Endothelial cell (in vitro differentiated cells): Measurements from ENCODE around the gene UBE2I. TPM values are rescaled to one million over a fixed set of nuclear protein-coding genes. Genes with fewer than 3 reads are reported as not detected.
A peak's percentile ranks its signal among the peaks of the same experiment; 100 is the strongest.

Experiments
- DNase-seq: peaks from one replicate; pipeline ENCODE4 v3.0.0; 2021; ENCODE audit warnings: low spot score
- H3K27ac Mint-ChIP-seq: one replicate; pipeline ENCODE4 v1.8.0; 2021; ENCODE audit warnings: mixed read lengths, inconsistent platforms; ENCODE audit not compliant: unreplicated experiment
- H3K27me3 Mint-ChIP-seq: one replicate; pipeline ENCODE4 v1.8.0; 2021; ENCODE audit warnings: mild to moderate bottlenecking, moderate library complexity, mixed read lengths, inconsistent platforms; ENCODE audit not compliant: unreplicated experiment
- H3K36me3 Mint-ChIP-seq: one replicate; pipeline ENCODE4 v1.8.0; 2021; ENCODE audit warnings: mild to moderate bottlenecking, low read depth, mixed read lengths, inconsistent platforms; ENCODE audit not compliant: unreplicated experiment
- H3K4me1 Mint-ChIP-seq: one replicate; pipeline ENCODE4 v1.8.0; 2021; ENCODE audit warnings: mild to moderate bottlenecking, mixed read lengths, inconsistent platforms; ENCODE audit not compliant: unreplicated experiment
- H3K4me3 Mint-ChIP-seq: one replicate; pipeline ENCODE4 v1.8.0; 2021; ENCODE audit warnings: mild to moderate bottlenecking, mixed read lengths, inconsistent platforms; ENCODE audit not compliant: unreplicated experiment
- H3K9me3 Mint-ChIP-seq: one replicate; pipeline ENCODE4 v1.8.0; 2021; ENCODE audit warnings: mixed read lengths, inconsistent platforms; ENCODE audit not compliant: unreplicated experiment
- total RNA-seq: library from RNA; stranded (reverse); fragmentation: NEBNext Ultra II Directional; extraction: Animal tissue kit (Norgen Biotek cat#: 25700); gene quantifications from one replicate; pipeline ENCODE4 v1.2.1, GENCODE V29; 2021; ENCODE audit not compliant: unreplicated experiment
- TF ChIP-seq, protein P1 (sequence below): fragments of 200-600 bp; sonication (generic); IDR thresholded peaks from one replicate; pipeline ENCODE4 v1.5.0; 2021; ENCODE audit warnings: antibody characterized with exemption; ENCODE audit not compliant: unreplicated experiment

UBE2I gene
- total RNA-seq, 1 donor from 2014 or later, result 167 TPM

GRCh38 chr16:1323296-1324239, 14.1 kb downstream of the UBE2I start:
- Mint-ChIP-seq H3K27ac (no peak overlapping the region), H3K27me3 (peaks cover 6% of the 10 kb centered on the region), H3K4me3 (no peak overlapping the region), H3K4me1 (no peaks in the 10 kb centered on the region), H3K9me3 (no peaks in the 10 kb centered on the region), H3K36me3 (peaks cover 20% of the 10 kb centered on the region)
- DNase-seq, result no peak
- TF ChIP-seq, protein P1, sequence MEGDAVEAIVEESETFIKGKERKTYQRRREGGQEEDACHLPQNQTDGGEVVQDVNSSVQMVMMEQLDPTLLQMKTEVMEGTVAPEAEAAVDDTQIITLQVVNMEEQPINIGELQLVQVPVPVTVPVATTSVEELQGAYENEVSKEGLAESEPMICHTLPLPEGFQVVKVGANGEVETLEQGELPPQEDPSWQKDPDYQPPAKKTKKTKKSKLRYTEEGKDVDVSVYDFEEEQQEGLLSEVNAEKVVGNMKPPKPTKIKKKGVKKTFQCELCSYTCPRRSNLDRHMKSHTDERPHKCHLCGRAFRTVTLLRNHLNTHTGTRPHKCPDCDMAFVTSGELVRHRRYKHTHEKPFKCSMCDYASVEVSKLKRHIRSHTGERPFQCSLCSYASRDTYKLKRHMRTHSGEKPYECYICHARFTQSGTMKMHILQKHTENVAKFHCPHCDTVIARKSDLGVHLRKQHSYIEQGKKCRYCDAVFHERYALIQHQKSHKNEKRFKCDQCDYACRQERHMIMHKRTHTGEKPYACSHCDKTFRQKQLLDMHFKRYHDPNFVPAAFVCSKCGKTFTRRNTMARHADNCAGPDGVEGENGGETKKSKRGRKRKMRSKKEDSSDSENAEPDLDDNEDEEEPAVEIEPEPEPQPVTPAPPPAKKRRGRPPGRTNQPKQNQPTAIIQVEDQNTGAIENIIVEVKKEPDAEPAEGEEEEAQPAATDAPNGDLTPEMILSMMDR, result no peak

DNA sequence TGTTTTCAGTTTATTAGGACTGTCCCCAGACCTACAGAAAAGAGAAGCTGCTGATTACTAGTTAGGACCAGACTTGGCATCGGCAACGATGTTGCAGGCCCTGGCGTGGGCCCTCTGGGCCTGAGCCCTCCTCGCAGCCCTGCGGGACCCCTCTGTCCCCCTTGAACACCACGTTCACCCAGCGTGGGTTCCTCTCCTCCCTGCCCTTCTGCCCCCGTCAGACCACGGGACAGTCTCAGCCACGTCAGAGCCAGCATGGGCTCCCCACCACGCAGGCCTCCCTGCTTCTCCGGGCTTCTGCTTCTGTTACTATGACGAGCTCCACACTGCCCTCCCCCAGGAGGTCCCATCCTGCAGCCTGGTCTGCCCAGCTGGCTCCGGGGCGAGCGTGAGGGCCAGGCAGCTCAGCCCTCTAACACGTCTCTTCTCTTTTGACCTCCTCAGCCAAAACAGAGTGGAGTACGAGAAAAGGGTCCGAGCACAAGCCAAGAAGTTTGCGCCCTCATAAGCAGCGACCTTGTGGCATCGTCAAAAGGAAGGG, 14.9 kb downstream of the UBE2I start:
- Mint-ChIP-seq H3K27ac (peak overlapping the region; percentile 42), H3K9me3 (no peaks in the 10 kb centered on the region), H3K4me1 (no peaks in the 10 kb centered on the region), H3K27me3 (peaks cover 4% of the 10 kb centered on the region), H3K36me3 (peaks cover 15% of the 10 kb centered on the region), H3K4me3 (no peak overlapping the region)
- TF ChIP-seq, protein P1, result no peak
- DNase-seq, result no peak

GRCh38 chr16:1325261-1325660, 15.8 kb downstream of the UBE2I start:
- Mint-ChIP-seq H3K9me3 (no peaks in the 10 kb centered on the region), H3K36me3 (peaks cover 6% of the 10 kb centered on the region), H3K4me1 (no peaks in the 10 kb centered on the region), H3K4me3 (no peak overlapping the region), H3K27ac (no peak overlapping the region), H3K27me3 (peaks cover 4% of the 10 kb centered on the region)
- no peak for DNase-seq
- TF ChIP-seq, protein P1, result no peak

GRCh38 chr16:1325673-1326371, 16.4 kb downstream of the UBE2I start:
- Mint-ChIP-seq H3K27ac (no peak overlapping the region), H3K9me3 (no peaks in the 10 kb centered on the region), H3K36me3 (peaks cover 5% of the 10 kb centered on the region), H3K27me3 (peaks cover 4% of the 10 kb centered on the region), H3K4me1 (no peaks in the 10 kb centered on the region), H3K4me3 (no peak overlapping the region)
- no peak for DNase-seq
- TF ChIP-seq, protein P1, result no peak
